CD4-positive, alpha-beta T cell treated with Interleukin-21 for 1 hour (primary cell): ENCODE results near the gene OSGIN1.
"Not testable (repeated sequence)": the region's sequence is repeated elsewhere in the genome, so short reads cannot be mapped to it uniquely, and the experiment has no call there.

ENCODE experiments used
- DNase-seq: peaks from one replicate; pipeline ENCODE4 v3.0.0-alpha.2; 2020

Gene OSGIN1

GRCh38 chr16:83926726-83927397 lies 26.2 kb upstream of the OSGIN1 start:
- DNase-seq = peak; percentile 30

DNA sequence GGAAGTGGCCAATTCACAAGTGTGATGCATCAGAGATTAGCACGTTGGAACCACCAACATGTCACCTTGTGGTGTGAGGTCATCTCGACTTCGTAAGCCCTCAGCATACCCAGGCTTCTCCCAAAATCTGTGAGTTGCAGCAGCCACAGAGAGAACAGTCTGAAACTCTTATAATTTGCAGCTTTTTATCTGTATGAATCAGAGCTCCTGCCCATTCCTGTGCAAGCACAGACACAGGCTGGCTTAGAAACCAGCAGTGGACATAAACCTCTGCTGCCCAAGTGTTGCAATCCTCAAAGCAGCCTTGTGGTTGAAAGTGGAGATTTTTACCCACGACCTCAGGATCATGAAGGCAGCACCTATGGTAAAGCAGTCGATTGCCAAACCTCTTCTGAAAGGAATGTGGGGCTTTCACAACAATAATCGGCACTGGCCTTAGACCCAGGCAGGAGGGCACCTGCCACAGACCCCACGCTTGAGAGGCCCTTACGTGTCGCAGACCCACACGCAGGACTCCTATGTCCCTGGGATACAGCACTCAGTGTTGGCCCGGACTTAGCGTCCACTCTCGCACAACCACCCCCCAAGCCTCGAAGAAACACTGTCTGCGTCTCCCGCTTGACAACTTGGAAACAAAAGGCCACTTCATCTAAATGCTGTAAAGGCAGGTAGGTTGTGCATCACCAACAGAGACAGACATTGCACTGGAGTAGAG lies 24.5 kb upstream of the OSGIN1 start:
- no peak for DNase-seq

DNA sequence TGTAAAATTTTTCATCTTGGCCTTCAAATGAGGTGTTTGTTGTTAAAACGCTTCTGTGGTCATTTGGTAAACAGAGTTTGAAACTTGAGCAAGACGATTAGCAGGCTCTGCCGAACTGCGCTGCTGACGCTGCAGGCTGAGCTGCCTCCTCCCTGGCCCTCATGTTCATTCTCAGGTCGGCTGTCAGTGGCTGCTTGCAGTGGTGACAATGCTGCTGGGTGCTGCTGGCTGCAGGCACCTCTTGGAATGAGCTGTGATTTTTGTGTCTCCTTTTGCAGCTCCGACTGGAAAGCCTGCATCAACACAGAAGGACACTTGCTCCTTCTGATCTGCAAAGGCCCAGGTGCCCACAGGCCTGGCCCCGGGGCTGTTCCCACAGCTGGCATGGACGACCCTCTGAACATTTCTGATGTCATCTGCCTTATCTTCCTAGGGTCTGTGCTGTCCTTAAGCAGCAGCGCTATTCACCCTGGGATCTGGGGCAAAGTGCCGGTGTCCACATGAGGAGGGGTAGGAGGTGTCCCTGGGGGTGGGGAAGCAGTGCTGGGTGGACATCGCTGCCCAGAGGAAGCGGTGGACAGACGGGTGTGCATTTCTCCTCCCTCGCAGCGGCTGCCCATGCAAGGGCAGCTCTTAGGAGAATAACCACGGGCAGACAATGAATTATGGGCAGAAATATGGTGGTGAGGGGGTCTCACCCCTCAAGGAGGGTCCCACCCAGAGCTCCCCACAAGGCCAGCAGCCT lies 23.1 kb upstream of the OSGIN1 start:
- no peak for DNase-seq

DNA sequence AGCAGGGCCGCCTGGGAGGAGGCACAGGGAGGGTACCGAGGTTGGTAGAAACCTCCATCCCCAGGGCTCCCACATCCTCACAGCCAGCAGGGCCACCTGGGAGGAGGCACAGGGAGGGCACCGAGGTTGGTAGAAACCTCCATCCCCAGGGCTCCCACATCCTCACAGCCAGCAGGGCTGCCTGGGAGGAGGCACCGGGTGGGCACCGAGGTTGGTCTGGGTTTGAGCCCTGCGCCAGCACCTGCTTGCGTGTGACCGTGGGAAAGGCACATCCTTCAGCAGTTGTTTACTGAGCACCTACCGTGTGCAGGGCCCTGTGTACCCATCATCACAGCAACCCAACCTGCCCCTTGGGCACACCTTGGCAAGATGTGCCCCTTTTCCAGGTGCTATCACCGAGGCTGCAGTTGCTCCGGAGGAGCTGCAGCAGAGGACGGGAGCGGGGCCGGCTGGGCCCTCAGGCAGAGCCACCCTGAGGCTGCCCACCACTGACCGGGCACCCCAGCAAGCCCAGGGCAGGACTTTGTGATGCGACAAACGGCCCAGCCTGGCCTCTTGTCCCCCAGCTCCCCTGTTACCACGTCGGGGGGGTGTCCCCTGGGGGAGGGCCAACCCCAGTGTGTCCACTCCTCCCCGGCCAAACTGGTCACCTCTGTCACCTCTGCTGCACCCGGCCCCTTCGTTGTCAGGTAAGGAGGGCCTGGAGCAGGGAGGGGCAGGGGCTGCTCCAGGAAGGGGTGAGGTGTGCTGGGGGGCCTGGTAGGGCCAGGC lies 22.1 kb upstream of the OSGIN1 start:
- no peak for DNase-seq

DNA sequence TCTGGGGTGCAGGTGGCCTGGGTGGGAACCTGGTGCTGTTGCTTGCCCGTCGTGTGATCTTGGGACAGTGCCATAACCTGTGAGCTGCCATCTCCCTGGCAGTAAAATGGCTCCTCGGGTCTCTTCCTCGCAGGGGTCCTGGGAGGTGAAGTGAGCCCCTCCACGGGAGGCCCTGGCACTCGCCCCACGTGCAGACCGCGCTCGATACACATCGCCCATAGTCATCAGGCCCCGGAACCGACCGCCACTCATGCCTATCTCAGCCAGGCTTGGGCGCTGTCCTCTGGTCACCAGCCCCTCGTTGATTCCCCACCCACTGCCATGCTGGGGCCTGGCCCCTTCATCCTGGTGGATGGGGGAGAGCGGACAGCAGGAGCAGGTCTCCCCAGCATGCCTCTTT lies 21.5 kb upstream of the OSGIN1 start:
- DNase-seq = no peak

DNA sequence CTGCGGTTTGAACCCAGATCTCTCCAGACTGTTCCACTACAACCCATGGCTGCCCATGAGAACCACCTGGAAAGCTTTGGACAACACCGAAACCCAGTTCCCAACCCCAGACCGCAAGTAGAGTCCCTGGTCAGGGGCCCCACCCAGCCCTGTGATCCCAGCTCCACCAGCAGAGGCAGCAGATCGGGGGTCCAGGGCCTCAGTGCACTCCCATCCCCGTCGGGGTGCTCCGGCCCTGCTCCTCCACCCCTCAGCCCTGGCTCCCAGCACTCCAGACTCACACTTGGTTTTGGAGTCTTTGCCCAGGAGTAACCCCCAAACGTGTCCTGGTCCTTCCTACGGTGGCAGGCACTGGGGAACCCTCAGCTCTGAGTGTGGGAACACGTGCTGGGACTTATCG lies 20.7 kb upstream of the OSGIN1 start:
- DNase-seq = no peak

GRCh38 chr16:83932955-83933673 lies 19.9 kb upstream of the OSGIN1 start:
- no peak for DNase-seq

DNA sequence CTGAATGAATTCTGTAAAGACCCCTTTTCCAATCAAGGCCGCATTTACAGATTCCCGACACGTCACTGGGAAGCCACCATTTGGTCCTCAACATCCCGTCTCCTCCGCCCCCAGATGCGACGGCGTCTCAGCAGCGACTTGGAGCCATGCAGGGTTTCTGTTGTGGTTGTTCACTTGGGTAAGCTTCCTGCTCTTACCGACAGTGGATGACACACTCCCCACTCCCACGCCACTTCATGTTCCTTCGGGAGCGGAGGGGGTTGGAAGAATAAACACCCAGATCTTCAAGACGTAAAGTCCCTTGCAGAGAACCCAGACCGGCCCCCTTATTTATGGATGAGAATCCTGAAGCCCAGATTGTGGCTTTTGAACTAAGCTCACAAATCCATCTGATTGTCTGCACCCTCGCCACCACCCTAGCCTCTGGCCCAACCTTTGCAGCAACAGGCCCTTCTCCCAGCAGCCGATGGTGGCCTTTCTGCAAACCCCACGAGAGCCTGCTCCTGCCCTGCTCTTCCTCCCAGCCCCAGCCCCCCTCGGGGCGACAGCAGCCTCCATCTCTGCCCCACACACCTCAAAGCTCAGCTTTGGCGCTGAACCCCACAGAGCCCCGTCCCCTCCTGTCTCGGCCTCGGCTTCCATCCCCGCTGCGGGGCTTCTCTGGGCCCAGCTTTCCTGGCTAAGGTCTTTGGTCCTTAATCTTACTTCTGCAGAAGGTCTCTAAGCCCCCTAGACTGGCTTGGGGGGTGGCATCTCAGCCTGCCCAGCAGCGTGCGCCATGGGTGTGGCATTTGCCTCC lies 19.0 kb upstream of the OSGIN1 start:
- no peak for DNase-seq

GRCh38 chr16:83934684-83934977 lies 18.4 kb upstream of the OSGIN1 start:
- DNase-seq = no peak

- no peak for DNase-seq
Observed at GRCh38 chr16:83935005-83935857, 17.8 kb upstream of the OSGIN1 start.

DNA sequence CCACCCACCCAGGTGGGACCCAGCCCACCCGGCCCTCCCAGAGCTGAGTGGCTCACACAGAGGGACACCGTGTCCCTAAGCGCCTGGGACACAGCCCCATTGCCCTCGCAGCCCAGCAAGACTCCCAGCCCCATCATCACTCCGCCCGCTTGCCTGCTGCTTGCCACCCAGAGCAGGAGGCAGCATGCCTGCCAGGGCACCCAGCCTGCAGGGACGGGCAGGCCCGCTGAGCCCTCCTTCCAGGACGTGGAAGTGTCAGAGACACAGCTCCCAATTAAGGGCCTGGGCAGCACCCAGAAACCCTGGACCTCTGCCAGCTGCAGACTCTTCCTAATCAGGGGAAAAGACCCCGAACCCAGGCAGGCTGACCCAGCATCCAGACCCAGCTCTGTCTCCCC lies 17.2 kb upstream of the OSGIN1 start:
- DNase-seq = no peak

GRCh38 chr16:83936581-83937165 lies 16.4 kb upstream of the OSGIN1 start:
- DNase-seq = no peak

GRCh38 chr16:83937267-83937666 lies 15.8 kb upstream of the OSGIN1 start:
- no peak for DNase-seq

- DNase-seq = no peak
Observed at GRCh38 chr16:83937922-83938885, 14.8 kb upstream of the OSGIN1 start.

GRCh38 chr16:83939266-83939855 lies 13.7 kb upstream of the OSGIN1 start:
- DNase-seq = no peak

GRCh38 chr16:83940119-83940518 lies 12.9 kb upstream of the OSGIN1 start:
- DNase-seq = no peak

DNA sequence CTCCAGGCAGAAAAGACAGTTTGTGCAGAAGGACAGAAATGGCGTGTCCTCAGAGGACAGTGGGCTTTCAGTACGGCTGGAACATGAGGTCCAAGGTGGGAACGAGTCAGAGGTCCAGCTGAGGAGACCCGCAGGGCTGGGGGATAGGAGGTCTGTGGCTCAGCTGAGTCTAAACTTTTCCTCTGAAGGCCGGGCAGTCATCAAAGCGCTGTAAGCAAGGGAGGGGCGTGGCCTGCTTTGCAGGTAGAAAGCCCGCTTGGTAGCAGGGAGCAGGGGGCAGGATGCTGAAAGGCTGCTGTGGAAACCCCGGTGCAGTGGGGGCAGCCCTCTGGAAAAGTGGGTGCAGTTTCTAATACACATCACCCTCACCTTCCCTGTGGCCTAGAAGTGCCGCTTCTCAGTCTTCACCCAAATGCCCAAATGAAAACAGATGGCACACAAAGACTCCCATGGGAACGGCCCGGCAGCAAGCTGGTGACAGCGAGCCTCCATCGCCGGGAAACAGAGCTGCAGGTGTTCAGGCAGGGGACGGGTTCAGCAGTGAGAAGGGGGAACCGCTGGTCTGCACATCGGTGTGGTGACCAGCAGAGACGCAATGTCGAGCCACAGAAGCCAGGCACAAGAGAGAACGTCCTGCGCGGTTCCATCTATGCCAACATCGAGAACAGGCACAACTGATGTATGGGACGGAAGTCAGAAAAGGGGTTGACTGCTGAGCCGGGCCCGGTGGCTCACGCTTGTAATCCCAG lies 12.2 kb upstream of the OSGIN1 start:
- DNase-seq = no peak

- not testable (repeated sequence) for DNase-seq
Observed at GRCh38 chr16:83941546-83941945, 11.5 kb upstream of the OSGIN1 start.
